ENCODE data around the gene PTH2R. TPM values are rescaled to one million over a fixed set of nuclear protein-coding genes. Genes with fewer than 3 reads are reported as not detected.

Gene PTH2R
- total and polyA plus RNA-seq, 2 of the 4 experiments (the other 2 are of a cell fraction) = under 0.01 TPM; not detected in 1

- Histone ChIP-seq H4K8ac (ENCODE audit: low read depth in 2 of 2, low read length in 2 of 2) (no peak overlapping the region), H3K9me1 (ENCODE audit: insufficient read depth, low read length) (no peaks in the 10 kb centered on the region), H3K18ac (ENCODE audit: low read depth, low read length) (no peak overlapping the region), H3K14ac (replicated peaks; ENCODE audit: low read depth, low read length) (no peak overlapping the region), H3K9me3 (ENCODE audit: control insufficient read depth, insufficient read depth, low read length) (no peaks in the 10 kb centered on the region), H3K27me3 (ENCODE audit: control insufficient read depth, insufficient read depth, low read length) (no peaks in the 10 kb centered on the region), H3K36me3 (ENCODE audit: control insufficient read depth, insufficient read depth, low read length) (no peaks in the 10 kb centered on the region), H3K4me1 (ENCODE audit: control insufficient read depth, insufficient read depth, low read length) (no peaks in the 10 kb centered on the region), H4K5ac (ENCODE audit: low read depth, low read length) (no peak overlapping the region), H3K79me1 (ENCODE audit: low read depth in 1 of 2, low read length in 2 of 2) (no peaks in the 10 kb centered on the region), H3K9ac (ENCODE audit: low read depth, low read length) (no peak overlapping the region), H2AFZ (replicated peaks; ENCODE audit: low read length, poor library complexity) (no peak overlapping the region), H2BK20ac (ENCODE audit: low read depth, low read length) (no peak overlapping the region), H2BK5ac (ENCODE audit: low read depth, low read length, poor library complexity, severe bottlenecking) (no peak overlapping the region), H2AK9ac (replicated peaks; ENCODE audit: low read depth, low read length, poor library complexity) (no peak overlapping the region), H3K27ac (ENCODE audit: insufficient read depth, low read length) (no peak overlapping the region), H2BK120ac (ENCODE audit: low read depth, low read length) (no peak overlapping the region), H3K56ac (ENCODE audit: extremely low read depth, insufficient read depth, low read length) (no peak overlapping the region), H4K91ac (ENCODE audit: insufficient read depth, low read depth, low read length) (no peak overlapping the region), H4K20me1 (ENCODE audit: insufficient read depth, low read length) (no peaks in the 10 kb centered on the region), H3K4ac (ENCODE audit: low read depth, low read length) (no peak overlapping the region), H3K4me2 (ENCODE audit: low read depth, low read length) (no peak overlapping the region), H3K23ac (ENCODE audit: low read depth, low read length) (no peak overlapping the region), H2BK15ac (ENCODE audit: low read depth, low read length) (no peak overlapping the region), H3K4me3 (ENCODE audit: insufficient read depth, low read depth, low read length) (no peak overlapping the region), H2AK5ac (ENCODE audit: low read depth, low read length) (no peak overlapping the region)
- ATAC-seq (ENCODE audit: low read depth) (no peak), DNase-seq (no peak)
- no peak for TF ChIP-seq CHD1 (IDR thresholded peaks at IDR 0.05; ENCODE audit: low read depth, low read length)
- TF ChIP-seq FOS (IDR thresholded peaks at IDR 0.05; ENCODE audit: low read depth, low read length) = no peak
- no peak for TF ChIP-seq RFX5 (IDR thresholded peaks at IDR 0.05; ENCODE audit: low read depth, low read length)
- TF ChIP-seq MAFK (IDR thresholded peaks at IDR 0.05; ENCODE audit: low read depth, low read length) = no peak
- TF ChIP-seq BHLHE40 (IDR thresholded peaks at IDR 0.05; ENCODE audit: low read depth, low read length) = no peak
- no peak for TF ChIP-seq RCOR1 (IDR thresholded peaks at IDR 0.05; ENCODE audit: insufficient replicate concordance, low read length)
- TF ChIP-seq, protein P1, sequence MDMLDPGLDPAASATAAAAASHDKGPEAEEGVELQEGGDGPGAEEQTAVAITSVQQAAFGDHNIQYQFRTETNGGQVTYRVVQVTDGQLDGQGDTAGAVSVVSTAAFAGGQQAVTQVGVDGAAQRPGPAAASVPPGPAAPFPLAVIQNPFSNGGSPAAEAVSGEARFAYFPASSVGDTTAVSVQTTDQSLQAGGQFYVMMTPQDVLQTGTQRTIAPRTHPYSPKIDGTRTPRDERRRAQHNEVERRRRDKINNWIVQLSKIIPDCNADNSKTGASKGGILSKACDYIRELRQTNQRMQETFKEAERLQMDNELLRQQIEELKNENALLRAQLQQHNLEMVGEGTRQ (IDR thresholded peaks at IDR 0.05; ENCODE audit: low read depth, low read length) = no peak
- TF ChIP-seq MAZ (IDR thresholded peaks at IDR 0.05; ENCODE audit: borderline replicate concordance, low read depth, low read length) = no peak
- no peak for TF ChIP-seq NFE2L2 (IDR thresholded peaks at IDR 0.05; ENCODE audit: low read depth, low read length)
- TF ChIP-seq, protein P2, sequence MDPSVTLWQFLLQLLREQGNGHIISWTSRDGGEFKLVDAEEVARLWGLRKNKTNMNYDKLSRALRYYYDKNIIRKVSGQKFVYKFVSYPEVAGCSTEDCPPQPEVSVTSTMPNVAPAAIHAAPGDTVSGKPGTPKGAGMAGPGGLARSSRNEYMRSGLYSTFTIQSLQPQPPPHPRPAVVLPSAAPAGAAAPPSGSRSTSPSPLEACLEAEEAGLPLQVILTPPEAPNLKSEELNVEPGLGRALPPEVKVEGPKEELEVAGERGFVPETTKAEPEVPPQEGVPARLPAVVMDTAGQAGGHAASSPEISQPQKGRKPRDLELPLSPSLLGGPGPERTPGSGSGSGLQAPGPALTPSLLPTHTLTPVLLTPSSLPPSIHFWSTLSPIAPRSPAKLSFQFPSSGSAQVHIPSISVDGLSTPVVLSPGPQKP (IDR thresholded peaks at IDR 0.05; ENCODE audit: borderline replicate concordance, low read depth, low read length) = no peak
- TF ChIP-seq SMC3 (IDR thresholded peaks at IDR 0.05; ENCODE audit: low read depth, low read length) = no peak
- TF ChIP-seq MXI1 (IDR thresholded peaks at IDR 0.05; ENCODE audit: borderline replicate concordance, low read depth, low read length) = no peak
- TF ChIP-seq POLR2A (IDR thresholded peaks at IDR 0.05; ENCODE audit: low read depth, low read length) = no peak
- TF ChIP-seq RAD21 (IDR thresholded peaks at IDR 0.05; ENCODE audit: low read length) = no peak
- TF ChIP-seq, protein P3, sequence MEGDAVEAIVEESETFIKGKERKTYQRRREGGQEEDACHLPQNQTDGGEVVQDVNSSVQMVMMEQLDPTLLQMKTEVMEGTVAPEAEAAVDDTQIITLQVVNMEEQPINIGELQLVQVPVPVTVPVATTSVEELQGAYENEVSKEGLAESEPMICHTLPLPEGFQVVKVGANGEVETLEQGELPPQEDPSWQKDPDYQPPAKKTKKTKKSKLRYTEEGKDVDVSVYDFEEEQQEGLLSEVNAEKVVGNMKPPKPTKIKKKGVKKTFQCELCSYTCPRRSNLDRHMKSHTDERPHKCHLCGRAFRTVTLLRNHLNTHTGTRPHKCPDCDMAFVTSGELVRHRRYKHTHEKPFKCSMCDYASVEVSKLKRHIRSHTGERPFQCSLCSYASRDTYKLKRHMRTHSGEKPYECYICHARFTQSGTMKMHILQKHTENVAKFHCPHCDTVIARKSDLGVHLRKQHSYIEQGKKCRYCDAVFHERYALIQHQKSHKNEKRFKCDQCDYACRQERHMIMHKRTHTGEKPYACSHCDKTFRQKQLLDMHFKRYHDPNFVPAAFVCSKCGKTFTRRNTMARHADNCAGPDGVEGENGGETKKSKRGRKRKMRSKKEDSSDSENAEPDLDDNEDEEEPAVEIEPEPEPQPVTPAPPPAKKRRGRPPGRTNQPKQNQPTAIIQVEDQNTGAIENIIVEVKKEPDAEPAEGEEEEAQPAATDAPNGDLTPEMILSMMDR (conservative IDR thresholded peaks at IDR 0.05; ENCODE audit: low read depth, low read length) = no peak
- TF ChIP-seq CEBPB (IDR thresholded peaks at IDR 0.05; ENCODE audit: low read depth, low read length) = no peak
- in situ Hi-C loops (cut with MboI; ENCODE audit: low sequenced_read_pairs) (no loop called here), intact Hi-C loops (cut with micrococcal nuclease) (no loop called here), dilution Hi-C loops (cut with HindIII; ENCODE audit: low sequenced_read_pairs, unreplicated experiment) (no loop called here)
- BruUV-seq (replicated peaks) = no TSS peak
- ChIA-PET CTCF (no interaction called here), POLR2A (ENCODE audit: unreplicated experiment) (no interaction called here)
- 80% methylated on average over 2 of the region's 8 CpGs; no CpG with 5 or more reads in 1 of the 2 experiments for WGBS, 2 experiments (ENCODE audit: extremely low coverage in 2 of 2, insufficient read length in 1 of 2)
Measured at GRCh38 chr2:208464205-208464604, 57.6 kb downstream of the PTH2R start.

All from IMR-90 (cell line).